ENCODE data around the gene PTGER2. TPM values are rescaled to one million over a fixed set of nuclear protein-coding genes. Genes with fewer than 3 reads are reported as not detected.

Gene PTGER2
- total RNA-seq, 4 donors from 2014 or later = 0.15 to 3.6 (median 2.0) TPM

DNA sequence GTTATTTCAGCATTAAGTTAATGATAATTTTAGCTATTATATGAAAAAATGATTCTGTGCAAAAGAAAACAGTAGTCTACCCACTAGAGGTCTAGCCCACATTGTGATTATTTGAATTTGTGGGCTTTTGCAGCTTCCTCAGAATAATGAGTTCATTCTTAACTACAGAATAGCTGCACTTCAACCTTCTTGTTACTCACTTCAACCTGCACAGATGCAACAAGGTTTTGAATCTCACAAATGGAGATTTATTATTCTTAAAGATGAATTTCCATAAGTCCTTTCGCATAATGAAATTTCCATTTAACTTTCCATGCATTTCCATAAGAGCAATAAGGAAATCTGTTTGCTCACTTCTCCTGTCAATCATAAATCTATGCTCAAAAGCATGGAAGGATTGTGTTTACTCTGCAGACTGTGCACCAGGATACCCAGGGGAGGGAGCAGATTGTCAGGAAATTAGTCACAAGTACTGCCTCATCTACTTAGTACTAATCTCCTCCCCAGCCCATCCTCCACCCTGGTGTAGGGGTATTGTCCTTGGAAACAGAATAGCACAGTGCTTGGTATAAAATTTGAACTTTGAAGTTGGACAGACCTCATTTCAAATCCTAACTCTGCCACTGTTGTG lies 24.1 kb downstream of the PTGER2 start:
- DNase-seq (ENCODE audit: low spot score in 2 of 2) = no peak
- no peak overlapping the region for H3K4me3 ChIP-seq (ENCODE audit: low read depth, poor library complexity, severe bottlenecking)
- intact Hi-C loops (cut with DNase I; ENCODE audit: low total_unique reads) = no loop called here
- WGBS, 2 donors = 96 to 100% methylated on average over 1 of the region's 1 CpG
- TF ChIP-seq, protein P1, sequence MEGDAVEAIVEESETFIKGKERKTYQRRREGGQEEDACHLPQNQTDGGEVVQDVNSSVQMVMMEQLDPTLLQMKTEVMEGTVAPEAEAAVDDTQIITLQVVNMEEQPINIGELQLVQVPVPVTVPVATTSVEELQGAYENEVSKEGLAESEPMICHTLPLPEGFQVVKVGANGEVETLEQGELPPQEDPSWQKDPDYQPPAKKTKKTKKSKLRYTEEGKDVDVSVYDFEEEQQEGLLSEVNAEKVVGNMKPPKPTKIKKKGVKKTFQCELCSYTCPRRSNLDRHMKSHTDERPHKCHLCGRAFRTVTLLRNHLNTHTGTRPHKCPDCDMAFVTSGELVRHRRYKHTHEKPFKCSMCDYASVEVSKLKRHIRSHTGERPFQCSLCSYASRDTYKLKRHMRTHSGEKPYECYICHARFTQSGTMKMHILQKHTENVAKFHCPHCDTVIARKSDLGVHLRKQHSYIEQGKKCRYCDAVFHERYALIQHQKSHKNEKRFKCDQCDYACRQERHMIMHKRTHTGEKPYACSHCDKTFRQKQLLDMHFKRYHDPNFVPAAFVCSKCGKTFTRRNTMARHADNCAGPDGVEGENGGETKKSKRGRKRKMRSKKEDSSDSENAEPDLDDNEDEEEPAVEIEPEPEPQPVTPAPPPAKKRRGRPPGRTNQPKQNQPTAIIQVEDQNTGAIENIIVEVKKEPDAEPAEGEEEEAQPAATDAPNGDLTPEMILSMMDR (IDR thresholded peaks at IDR 0.05) = no peak
- no peak for TF ChIP-seq POLR2A (IDR thresholded peaks at IDR 0.05)

- WGBS, 2 donors = 85 to 96% methylated on average over 1 of the region's 1 CpG
- TF ChIP-seq, protein P1 (IDR thresholded peaks at IDR 0.05) = no peak
- TF ChIP-seq POLR2A (IDR thresholded peaks at IDR 0.05) = no peak
- no peak for DNase-seq (ENCODE audit: low spot score in 2 of 2)
- H3K4me3 ChIP-seq (ENCODE audit: low read depth, poor library complexity, severe bottlenecking) = no peak overlapping the region
- intact Hi-C loops (cut with DNase I; ENCODE audit: low total_unique reads) = no loop called here
Measured at GRCh38 chr14:52339262-52339661, 25.1 kb downstream of the PTGER2 start.

DNA sequence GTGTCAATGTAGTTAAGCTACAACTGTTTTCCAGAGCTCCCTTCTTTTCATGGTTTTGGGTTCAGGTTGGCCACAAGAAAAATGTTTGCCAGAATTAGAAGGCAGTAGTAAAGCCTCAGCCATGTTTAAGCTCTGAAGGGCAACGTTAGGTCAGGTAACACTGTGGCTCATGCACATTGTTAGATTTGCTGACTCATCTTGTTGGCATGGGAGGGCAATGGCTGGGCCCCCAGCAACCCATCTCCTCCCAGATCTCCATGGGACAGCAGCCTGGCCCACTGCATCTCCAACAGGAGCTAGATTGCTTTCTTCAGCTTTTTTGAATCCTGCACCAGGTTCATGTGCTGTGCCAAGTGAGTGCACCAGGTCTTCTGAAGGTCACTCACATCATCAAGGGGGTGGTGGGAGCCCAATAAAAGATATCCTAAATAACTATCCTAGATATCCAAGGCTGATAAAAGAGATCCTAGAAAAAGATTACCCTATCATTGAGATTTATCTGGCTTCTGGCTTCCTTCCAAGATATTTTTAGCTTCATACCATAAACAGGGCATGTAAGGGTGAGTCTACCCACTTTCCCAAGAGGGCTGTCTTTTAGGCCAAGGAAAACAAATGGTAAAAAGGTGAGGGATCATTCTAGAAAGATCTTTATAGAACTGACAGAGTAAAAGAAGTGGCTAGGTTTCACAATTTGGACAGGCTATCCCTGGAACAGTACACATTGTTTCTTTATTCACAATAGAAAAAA lies 28.9 kb downstream of the PTGER2 start:
- DNase-seq (ENCODE audit: low spot score in 2 of 2) = no peak
- 79 to 94% methylated on average over 1 of the region's 1 CpG for WGBS, 2 donors
- no peak overlapping the region for H3K4me3 ChIP-seq (ENCODE audit: low read depth, poor library complexity, severe bottlenecking)
- intact Hi-C loops (cut with DNase I; ENCODE audit: low total_unique reads) = no loop called here
- TF ChIP-seq POLR2A (IDR thresholded peaks at IDR 0.05) = no peak
- TF ChIP-seq, protein P1 (IDR thresholded peaks at IDR 0.05) = no peak

GRCh38 chr14:52346778-52347177 lies 32.7 kb downstream of the PTGER2 start:
- DNase-seq (ENCODE audit: low spot score in 2 of 2) = no peak
- WGBS, 2 donors = 84 to 90% methylated on average over 4 of the region's 4 CpGs
- TF ChIP-seq, protein P1 (IDR thresholded peaks at IDR 0.05) = no peak
- no peak for TF ChIP-seq POLR2A (IDR thresholded peaks at IDR 0.05)
- intact Hi-C loops (cut with DNase I; ENCODE audit: low total_unique reads) = no loop called here
- no peak overlapping the region for H3K4me3 ChIP-seq (ENCODE audit: low read depth, poor library complexity, severe bottlenecking)

- no peak overlapping the region for H3K4me3 ChIP-seq (ENCODE audit: low read depth, poor library complexity, severe bottlenecking)
- no peak for DNase-seq (ENCODE audit: low spot score in 2 of 2)
- intact Hi-C loops (cut with DNase I; ENCODE audit: low total_unique reads) = no loop called here
- WGBS, 2 donors = 55 to 59% methylated on average over 5 of the region's 5 CpGs
- TF ChIP-seq POLR2A (IDR thresholded peaks at IDR 0.05) = no peak
- TF ChIP-seq, protein P1 (IDR thresholded peaks at IDR 0.05) = no peak
Measured at GRCh38 chr14:52348279-52348678, 34.2 kb downstream of the PTGER2 start.

All from lower leg skin (tissue), 4 donors.